ENCODE data around the gene MBD3L2B.
"Not testable (repeated sequence)": the region's sequence is repeated elsewhere in the genome, so short reads cannot be mapped to it uniquely, and the experiment has no call there.

MBD3L2B gene

DNA sequence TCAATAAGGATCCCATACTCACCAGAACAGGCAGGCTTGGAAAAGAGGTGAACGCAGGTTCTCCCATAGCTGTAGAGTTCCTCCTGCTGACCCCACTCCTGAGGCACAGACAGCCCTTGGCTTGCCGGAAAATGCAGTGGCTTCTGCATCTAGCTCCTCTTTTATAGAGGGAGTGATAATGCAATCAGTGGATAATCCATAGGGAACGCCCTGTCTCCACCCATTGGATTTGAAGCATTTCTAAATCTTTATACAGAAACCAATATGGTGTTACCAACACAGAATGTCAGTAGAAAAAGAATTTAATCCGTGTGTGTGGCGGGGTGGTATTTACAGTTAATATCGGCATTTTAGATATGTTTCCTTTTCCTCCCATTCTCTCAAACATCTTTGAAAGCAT, at the start of gene MBD3L2B:
TSS of gene MBD3L2B (minus strand) at position 101 of the 400 bp plus-strand sequence. CDS start at position 67, 34 bp downstream.
- DNase-seq = not testable (repeated sequence)

DNA sequence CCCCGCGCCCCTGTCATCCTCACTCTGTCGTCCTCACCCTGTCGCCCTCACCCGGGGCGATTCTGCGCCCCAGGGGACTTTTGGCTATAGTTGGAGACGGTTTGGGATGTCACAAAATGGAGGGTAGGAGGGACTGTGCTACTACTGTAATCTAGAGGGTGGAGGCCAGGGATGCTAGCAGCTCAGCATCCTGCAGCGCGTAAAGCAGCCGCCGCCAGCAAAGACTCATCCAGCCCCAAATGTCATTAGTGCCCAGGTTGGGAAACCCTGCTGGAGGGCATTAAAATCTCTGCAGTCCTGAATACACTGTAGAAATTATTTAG, 48.6 kb upstream of the MBD3L2B start:
- DNase-seq = no peak

DNA sequence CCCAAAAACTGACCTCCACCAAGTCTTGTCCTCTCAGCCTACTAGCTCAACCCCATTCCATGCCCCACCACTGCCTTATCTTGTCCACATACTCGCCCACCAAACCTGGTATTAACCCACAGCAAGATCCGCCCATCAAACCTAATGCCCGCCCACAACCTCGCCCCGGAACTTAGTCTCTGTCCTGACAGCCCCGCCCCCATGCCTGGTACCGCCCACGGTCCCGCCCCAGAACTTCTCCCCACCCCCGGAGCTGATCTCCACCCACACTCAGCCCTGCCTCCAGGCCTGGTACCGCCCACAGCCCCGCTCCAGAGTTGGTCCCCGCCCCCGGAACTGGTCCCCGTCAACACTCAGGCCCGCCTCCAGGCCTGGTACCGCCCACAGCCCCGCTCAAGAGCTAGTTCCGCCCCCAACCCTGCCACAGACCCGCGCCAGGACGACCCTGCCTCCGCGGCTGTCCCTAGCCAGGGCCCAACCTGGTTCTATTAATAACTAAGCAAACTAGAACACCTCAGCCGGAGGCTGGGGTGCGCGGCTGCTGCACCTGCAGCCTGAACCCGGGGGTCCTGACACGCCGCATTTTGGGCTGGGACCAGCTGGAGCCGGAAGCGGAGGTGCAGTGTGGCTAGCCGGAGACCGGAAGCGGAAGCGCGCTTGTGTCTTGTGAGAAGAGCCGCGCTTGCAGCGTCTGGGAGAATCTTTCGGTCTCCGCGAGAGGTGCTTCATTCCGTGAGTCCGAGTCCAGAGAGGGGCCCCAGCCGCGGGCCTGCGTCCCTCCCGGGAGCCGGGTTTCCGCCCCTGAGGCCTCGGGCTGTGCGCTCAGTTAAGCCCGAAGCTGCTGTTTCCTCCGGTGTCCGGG, 48.0 kb upstream of the MBD3L2B start, which contains the start of gene ZNF557:
TSS of gene ZNF557 (plus strand) at position 662 of the 862 bp plus-strand sequence. CDS start 5,372 bp downstream, outside the sequence.
- peak; percentile 96 for DNase-seq

DNA sequence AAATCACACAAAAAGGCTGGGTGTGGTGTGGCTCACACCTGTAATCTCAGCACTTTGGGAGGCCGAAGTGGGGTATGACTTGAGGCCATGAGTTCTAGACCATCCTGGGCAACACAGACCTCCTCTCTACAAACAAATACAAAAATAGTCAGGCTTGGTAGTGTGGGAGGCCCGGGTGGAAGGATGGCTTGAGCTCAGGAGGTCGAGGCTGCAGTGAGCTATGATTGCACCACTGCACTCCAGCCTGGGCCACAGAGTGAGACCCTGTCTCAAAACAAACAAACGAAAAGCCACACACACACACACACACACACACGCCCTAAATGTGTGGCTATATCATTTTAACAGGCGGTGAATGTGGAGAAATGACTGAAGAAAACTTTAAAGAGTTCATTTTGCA, 47.4 kb upstream of the MBD3L2B start:
- no peak for DNase-seq

DNA sequence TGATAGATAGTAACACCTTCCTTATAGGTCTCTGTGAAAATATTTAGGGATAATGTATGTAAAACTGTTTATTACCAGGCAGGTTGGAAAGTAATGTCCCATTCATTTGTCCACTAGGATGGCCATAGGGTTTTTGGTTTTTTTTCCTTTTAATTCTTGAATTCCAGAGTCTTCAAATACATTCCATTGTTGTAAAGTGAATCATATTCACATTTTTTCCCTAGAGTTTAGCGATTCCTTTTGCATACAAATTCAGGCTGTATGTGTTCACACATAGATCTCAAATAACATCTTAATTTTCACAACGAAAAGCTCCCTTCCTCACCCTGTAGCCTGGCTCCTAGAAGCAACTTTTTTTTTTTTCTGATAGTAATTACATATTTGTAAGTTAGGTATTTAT, 46.5 kb upstream of the MBD3L2B start:
- DNase-seq = no peak

DNA sequence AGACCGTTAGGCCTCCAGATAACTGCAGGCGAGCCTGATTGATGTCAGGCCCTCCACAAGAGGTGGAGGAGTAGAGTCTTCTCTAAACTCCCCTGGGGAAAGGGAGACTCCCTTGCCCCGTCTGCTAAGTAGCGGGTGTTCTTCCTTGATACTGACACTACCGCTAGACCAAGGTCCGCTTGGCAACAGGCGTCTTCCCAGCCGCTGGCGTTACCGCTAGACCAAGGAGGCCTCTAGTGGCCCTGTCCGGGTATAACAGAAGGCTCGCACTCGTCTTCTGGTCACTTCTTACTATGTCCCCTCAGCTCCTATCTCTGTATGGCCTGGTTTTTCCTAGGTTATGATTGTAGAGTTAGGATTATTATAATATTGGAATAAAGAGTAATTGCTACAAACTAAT, 45.9 kb upstream of the MBD3L2B start:
- DNase-seq = not testable (repeated sequence)

DNA sequence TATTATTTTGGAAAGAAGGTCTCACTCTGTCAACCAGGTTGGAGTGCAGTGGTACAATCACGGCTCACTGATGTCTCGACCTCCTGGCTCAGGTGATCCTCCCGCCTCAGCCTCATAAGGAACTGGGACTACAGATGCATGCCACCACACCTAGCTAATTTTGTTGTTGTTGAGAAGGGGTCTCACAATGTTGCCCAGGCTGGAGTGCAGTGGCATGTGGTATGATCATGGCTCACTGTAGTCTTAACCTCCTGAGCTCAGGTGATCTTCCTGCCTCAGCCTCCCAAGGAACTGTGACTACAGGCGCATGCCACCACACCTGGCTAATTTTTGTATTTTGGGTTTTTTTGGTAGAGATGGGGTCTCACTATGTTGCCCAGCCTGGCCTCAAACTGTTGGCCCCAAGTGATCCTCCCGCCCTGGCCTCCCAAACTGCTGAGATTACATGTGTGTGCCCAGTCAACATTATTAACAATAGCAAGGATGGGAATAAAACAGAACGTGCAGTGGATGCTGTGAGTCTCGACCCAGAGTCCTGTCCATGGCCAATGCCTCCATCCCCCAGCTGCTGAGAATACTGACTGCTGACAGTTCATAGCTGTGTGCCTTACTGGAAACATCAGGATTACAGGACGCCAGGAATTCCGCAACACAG, 42.7 kb upstream of the MBD3L2B start:
- DNase-seq = no peak

DNA sequence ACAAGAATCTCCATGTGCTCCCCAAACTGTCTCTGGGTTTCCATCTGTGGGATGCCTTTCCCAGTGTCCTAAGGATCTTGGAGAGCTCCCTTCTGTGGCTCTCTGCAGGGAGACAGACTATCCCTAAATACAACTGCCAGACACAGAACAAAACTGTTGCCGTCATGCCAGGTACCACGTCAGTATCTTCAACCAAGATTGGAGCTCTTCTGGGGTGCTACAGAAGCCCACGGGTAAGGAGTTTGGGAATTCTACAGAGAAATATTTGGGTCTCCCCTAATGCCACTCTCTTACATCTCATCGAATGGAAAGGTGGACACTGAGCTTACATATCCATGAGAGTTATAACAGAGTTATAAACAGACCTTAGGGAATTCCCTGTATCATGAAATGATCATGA, 42.1 kb upstream of the MBD3L2B start:
- DNase-seq = no peak

DNA sequence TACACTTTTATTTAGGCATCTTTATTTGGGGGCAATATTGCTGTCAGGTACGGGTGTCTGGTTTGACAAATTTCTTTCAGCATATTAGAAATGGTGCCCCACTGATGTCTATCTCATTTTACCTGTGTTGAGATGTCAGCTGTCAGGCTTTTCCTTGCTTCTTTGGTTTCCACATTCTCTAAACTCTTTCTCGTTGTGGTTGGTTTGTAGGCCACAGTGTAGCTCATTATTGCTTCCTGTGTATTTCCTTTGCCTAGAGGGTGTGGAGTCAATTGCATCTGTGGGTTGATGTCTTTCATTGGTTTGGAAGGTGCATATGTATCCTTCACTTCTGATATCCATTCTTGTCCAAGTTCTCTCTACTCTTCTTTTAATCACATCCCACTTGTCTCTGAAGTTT, 38.7 kb upstream of the MBD3L2B start:
- not testable (repeated sequence) for DNase-seq

DNA sequence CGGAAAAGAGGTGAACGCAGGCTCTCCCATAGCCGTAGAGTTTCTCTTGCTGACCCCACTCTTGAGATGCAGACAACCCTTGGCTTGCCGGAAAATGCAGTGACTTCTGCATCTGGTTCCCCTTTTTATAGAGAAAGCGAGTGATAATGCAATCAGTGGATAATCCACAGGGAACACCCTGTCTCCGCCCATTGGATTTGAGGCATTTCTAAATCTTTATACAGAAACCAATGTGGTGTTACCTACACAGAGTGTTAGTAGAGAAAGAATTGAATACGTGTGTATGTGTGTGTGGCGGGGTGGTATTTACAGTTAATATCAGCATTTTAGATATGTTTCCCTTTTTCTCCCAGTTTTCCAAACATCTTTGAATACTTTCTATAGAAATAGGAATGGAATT, 37.3 kb upstream of the MBD3L2B start, which contains the start of gene MBD3L3:
TSS of gene MBD3L3 (minus strand) at position 101 of the 400 bp plus-strand sequence. CDS start at position 30, 71 bp downstream.
- not testable (repeated sequence) for DNase-seq

DNA sequence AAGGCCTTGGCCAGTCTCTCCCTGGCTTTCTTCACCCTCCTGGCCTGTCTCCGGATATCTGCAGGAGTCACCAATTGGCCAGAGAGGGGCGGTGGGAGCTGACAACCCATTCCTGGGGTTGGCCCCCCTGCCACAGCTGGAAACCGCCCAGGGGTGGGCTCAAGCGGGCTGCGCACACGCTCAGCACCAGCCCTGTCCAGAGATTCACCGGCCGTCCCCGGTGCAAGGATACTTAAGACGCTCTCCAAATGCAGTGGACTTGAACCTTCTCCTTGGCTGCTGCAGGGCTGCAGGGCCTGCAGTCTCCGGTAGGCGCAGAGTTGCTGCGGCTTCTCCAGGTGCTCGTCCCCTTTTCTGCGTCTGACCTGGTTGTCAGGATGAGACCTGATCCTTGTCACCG, 35.1 kb upstream of the MBD3L2B start:
- DNase-seq = not testable (repeated sequence)

DNA sequence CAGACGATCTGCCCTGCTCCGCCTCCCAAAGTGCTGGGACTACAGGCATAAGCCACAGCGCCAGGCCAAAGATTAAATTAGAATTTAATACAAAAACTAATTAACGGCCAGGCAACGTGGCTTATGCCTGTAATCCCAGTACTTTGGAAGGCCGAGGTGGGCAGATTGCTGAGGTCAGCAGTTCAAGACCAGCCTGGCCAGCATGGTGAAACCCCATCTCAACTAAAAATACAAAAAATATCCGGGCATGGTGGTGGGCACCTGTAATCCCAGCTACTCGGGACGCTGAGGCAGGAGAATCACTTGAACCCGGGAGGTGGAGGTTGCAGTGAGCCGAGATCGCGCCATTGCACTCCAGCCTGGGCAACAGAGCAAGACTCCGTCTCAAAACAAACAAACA, 34.4 kb upstream of the MBD3L2B start:
- DNase-seq = not testable (repeated sequence)

DNA sequence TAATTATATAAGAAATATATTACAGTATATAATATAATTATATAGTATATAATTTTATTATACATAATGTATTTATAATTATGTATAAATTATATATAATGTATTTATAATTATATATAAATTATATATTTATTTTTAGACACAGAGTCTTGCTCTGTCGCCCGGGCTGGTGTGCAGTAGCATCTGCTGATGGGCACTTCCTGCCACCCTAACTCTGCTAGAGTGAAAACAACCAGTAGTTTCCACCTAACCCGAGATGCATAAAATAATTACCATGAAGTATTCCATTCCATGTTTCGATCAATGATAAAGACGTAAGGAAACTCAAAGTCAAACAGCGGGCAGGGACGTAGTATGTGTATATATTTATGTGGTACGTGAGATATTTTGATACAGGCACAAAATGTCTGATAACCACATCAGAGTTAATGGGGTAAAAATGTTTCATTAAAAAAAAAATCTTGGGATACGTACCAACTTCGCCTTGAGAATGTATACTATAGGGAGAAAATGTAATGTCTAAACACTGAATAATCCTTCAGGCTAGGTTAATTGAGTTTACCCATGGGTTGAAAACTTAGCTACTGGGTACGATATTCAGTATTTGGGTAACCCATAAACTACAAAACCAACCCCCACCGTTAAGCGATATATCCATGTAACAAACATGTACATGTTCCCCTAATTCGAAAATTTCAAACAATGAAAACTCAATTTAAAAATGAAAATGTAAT, 33.6 kb upstream of the MBD3L2B start:
- DNase-seq = not testable (repeated sequence)

DNA sequence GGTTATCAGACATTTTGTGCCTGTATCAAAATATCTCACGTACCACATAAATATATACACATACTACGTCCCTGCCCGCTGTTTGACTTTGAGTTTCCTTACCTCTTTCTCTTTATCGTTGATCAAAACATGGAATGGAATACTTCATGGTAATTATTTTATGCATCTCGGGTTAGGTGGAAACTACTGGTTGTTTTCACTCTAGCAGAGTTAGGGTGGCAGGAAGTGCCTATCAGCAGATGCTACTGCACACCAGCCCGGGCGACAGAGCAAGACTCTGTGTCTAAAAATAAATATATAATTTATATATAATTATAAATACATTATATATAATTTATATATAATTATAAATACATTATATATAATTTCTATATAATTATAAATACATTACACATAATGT, 31.7 kb upstream of the MBD3L2B start:
- not testable (repeated sequence) for DNase-seq

DNA sequence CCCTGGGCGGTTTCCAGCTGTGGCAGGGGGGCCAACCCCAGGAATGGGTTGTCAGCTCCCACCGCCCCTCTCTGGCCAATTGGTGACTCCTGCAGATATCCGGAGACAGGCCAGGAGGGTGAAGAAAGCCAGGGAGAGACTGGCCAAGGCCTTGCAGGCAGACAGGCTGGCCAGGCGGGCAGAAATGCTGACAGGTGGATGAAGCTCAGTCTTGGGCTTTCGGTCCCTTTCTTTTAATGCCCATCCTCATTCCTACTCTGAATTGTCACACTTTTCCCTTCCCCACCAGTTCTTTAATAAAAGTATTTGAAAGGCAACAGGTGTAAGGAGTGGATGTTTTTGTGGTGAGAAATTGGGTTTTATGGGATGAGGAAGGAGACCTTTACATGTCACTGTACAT, 30.2 kb upstream of the MBD3L2B start:
- not testable (repeated sequence) for DNase-seq

DNA sequence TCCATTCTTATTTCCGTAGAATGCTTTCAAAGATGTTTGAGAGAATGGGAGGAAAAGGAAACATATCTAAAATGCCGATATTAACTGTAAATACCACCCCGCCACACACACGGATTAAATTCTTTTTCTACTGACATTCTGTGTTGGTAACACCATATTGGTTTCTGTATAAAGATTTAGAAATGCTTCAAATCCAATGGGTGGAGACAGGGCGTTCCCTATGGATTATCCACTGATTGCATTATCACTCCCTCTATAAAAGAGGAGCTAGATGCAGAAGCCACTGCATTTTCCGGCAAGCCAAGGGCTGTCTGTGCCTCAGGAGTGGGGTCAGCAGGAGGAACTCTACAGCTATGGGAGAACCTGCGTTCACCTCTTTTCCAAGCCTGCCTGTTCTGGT, 27.8 kb upstream of the MBD3L2B start, which contains the start of gene MBD3L2:
TSS of gene MBD3L2 (plus strand) at position 301 of the 400 bp plus-strand sequence. CDS start at position 354, 53 bp downstream.
- not testable (repeated sequence) for DNase-seq

DNA sequence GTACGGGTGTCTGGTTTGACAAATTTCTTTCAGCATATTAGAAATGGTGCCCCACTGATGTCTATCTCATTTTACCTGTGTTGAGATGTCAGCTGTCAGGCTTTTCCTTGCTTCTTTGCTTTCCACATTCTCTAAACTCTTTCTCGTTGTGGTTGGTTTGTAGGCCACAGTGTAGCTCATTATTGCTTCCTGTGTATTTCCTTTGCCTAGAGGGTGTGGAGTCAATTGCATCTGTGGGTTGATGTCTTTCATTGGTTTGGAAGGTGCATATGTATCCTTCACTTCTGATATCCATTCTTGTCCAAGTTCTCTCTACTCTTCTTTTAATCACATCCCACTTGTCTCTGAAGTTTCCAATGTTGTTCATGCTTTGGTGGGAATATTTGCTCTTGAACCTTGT, 20.3 kb upstream of the MBD3L2B start:
- DNase-seq = not testable (repeated sequence)

DNA sequence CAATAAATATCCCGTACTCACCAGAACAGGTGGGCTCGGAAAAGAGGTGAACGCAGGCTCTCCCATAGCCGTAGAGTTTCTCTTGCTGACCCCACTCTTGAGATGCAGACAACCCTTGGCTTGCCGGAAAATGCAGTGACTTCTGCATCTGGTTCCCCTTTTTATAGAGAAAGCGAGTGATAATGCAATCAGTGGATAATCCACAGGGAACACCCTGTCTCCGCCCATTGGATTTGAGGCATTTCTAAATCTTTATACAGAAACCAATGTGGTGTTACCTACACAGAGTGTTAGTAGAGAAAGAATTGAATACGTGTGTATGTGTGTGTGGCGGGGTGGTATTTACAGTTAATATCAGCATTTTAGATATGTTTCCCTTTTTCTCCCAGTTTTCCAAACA, 18.8 kb upstream of the MBD3L2B start, which contains the start of gene MBD3L4:
TSS of gene MBD3L4 (minus strand) at position 101 of the 400 bp plus-strand sequence. CDS start at position 66, 35 bp downstream.
- DNase-seq = not testable (repeated sequence)

DNA sequence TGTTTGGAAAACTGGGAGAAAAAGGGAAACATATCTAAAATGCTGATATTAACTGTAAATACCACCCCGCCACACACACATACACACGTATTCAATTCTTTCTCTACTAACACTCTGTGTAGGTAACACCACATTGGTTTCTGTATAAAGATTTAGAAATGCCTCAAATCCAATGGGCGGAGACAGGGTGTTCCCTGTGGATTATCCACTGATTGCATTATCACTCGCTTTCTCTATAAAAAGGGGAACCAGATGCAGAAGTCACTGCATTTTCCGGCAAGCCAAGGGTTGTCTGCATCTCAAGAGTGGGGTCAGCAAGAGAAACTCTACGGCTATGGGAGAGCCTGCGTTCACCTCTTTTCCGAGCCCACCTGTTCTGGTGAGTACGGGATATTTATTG, 9.0 kb upstream of the MBD3L2B start, which contains the start of gene MBD3L5:
TSS of gene MBD3L5 (plus strand) at position 301 of the 400 bp plus-strand sequence. CDS start at position 335, 34 bp downstream.
- not testable (repeated sequence) for DNase-seq

DNA sequence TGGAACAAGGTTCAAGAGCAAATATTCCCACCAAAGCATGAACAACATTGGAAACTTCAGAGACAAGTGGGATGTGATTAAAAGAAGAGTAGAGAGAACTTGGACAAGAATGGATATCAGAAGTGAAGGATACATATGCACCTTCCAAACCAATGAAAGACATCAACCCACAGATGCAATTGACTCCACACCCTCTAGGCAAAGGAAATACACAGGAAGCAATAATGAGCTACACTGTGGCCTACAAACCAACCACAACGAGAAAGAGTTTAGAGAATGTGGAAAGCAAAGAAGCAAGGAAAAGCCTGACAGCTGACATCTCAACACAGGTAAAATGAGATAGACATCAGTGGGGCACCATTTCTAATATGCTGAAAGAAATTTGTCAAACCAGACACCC, 7.6 kb upstream of the MBD3L2B start:
- DNase-seq = not testable (repeated sequence)

DNA sequence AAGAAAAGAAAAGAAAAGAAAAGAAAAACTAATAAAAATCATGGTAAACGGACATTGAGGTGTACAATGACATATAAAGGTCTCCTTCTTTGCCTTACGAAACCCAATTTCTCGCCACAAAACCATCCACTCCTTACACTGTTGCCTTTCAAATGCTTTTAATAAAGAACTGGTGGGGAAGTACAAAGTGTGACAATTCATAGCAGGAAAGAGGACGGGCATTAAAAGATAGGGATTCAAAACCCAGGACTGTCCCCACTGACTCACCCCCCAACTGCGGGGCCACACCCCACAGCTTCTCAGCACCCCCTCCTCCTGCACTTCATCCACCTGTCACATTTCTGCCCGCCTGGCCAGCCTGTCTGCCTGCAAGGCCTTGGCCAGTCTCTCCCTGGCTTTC, 2.4 kb downstream of the MBD3L2B start:
- no peak for DNase-seq

DNA sequence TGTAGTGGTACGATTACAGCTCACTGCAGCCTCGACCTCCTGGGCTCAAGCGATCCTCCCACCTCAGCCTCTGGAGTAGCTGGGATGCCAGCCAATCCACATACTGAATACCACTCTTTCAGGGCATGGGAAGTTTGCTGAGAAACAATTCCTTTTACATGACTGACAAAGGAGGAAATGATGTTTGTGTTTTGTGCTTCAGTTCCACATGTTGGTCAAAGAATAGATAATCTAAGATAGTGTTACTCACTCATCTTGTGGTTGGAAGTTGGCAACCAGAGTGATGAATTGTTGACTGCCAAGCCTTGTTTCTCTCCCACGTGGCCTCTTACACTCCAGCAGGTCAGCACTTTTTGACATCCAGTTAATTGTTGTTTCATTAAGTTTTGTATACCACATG, 7.6 kb downstream of the MBD3L2B start:
- no peak for DNase-seq
